ENCODE data around the gene TNRC6B. TPM values are rescaled to one million over a fixed set of nuclear protein-coding genes. Genes with fewer than 3 reads are reported as not detected.

Gene TNRC6B
- total RNA-seq, 4 donors from 2014 or later = 32.6 to 37.1 (median 36.7) TPM

GRCh38 chr22:40341604-40342003, 163.9 kb downstream of the TNRC6B start:
- no peak for TF ChIP-seq CTCF (IDR thresholded peaks at IDR 0.05; ENCODE audit: low read depth)

GRCh38 chr22:40342521-40342920, 164.8 kb downstream of the TNRC6B start:
- TF ChIP-seq CTCF (IDR thresholded peaks at IDR 0.05; ENCODE audit: low read depth) = no peak

- TF ChIP-seq CTCF (IDR thresholded peaks at IDR 0.05; ENCODE audit: low read depth) = no peak
Observed at GRCh38 chr22:40345271-40345670, 167.5 kb downstream of the TNRC6B start.

GRCh38 chr22:40345815-40346184, 168.1 kb downstream of the TNRC6B start:
- no peak for TF ChIP-seq CTCF (IDR thresholded peaks at IDR 0.05; ENCODE audit: low read depth)

GRCh38 chr22:40346185-40347118, 168.7 kb downstream of the TNRC6B start, which contains the start of gene ADSL:
Gene ADSL, plus strand, starts transcription at chr22:40346500. Its CDS starts 59 bp downstream, at chr22:40346559.
- TF ChIP-seq CTCF (IDR thresholded peaks at IDR 0.05; ENCODE audit: low read depth) = no peak

- no peak for TF ChIP-seq CTCF (IDR thresholded peaks at IDR 0.05; ENCODE audit: low read depth)
Observed at GRCh38 chr22:40347300-40347699, 169.6 kb downstream of the TNRC6B start.

GRCh38 chr22:40348025-40348658, 170.4 kb downstream of the TNRC6B start:
- no peak for TF ChIP-seq CTCF (IDR thresholded peaks at IDR 0.05; ENCODE audit: low read depth)
